Astrocyte of the cerebellum (primary cell): ENCODE results near the gene ASPRV1.

Source experiments
- DNase-seq: peaks from one replicate; pipeline ENCODE4 v3.0.0-alpha.2; 2011; ENCODE audit warnings: low read depth
- H3K4me3 ChIP-seq: 2 replicates; pipeline ENCODE4 v1.5.1; 2011; ENCODE audit warnings: mild to moderate bottlenecking, low read depth, low read length, moderate library complexity
- CTCF ChIP-seq: IDR thresholded peaks from 2 replicates; pipeline ENCODE4 v1.5.1; 2012; ENCODE audit warnings: low read length, low read depth, moderate library complexity, mild to moderate bottlenecking; ENCODE audit errors: missing control alignments
- in situ Hi-C: cut with HindIII; loops from 2 replicates; pipeline ENCODE4 v1.10.0; 2017; ENCODE audit warnings: low sequenced_read_pairs

Gene ASPRV1

GRCh38 chr2:69965756-69966445 lies 4.5 kb upstream of the ASPRV1 start:
- in situ Hi-C loops, result no loop called here
- no peak overlapping the region for H3K4me3 ChIP-seq
- no peak for DNase-seq
- TF ChIP-seq CTCF, result no peak

GRCh38 chr2:69964353-69964841 lies 3.0 kb upstream of the ASPRV1 start:
- in situ Hi-C loops, result no loop called here
- no peak overlapping the region for H3K4me3 ChIP-seq
- no peak for DNase-seq
- TF ChIP-seq CTCF, result no peak

GRCh38 chr2:69962986-69963730 lies 1.7 kb upstream of the ASPRV1 start:
- no peak for TF ChIP-seq CTCF
- no peak for DNase-seq
- H3K4me3 ChIP-seq, result no peak overlapping the region
- in situ Hi-C loops, result no loop called here

- in situ Hi-C loops, result no loop called here
- TF ChIP-seq CTCF, result no peak
These were observed 610 bp downstream of the ASPRV1 start for GRCh38 chr2:69960821-69961220.

GRCh38 chr2:69959425-69959824 lies 2.0 kb downstream of the ASPRV1 start:
- no peak overlapping the region for H3K4me3 ChIP-seq
- in situ Hi-C loops, result no loop called here
- no peak for TF ChIP-seq CTCF
- DNase-seq, result no peak

More at GRCh38 chr2:69960821-69961220, 610 bp downstream of the ASPRV1 start:
- DNase-seq, result no peak
- H3K4me3 ChIP-seq, result no peak overlapping the region

GRCh38 chr2:69958480-69958879 lies 3.0 kb downstream of the ASPRV1 start:
- in situ Hi-C loops, result no loop called here
- DNase-seq, result no peak
- no peak overlapping the region for H3K4me3 ChIP-seq
- no peak for TF ChIP-seq CTCF
